IMR-90 (cell line): ENCODE data around the gene KIF20A. TPM values are rescaled to one million over a fixed set of nuclear protein-coding genes. Genes with fewer than 3 reads are reported as not detected.

ENCODE experiments used
- ATAC-seq: fragments of 200-7000 bp; cut with Tn5 transposase; 2 replicates; pipeline ENCODE4 v1.9.1; 2020; ENCODE audit warnings: low read depth, mild to moderate bottlenecking, moderate library complexity
- BruUV-seq: library from RNA; stranded (reverse); fragments of 400-500 nt; replicated peaks from 2 replicates; lab custom pipeline; 2021; lab: Mats Ljungman, UMichigan
- CTCF ChIA-PET: fragments of 300-600 bp; formaldehyde crosslinking; extraction: SDS; loops from one replicate; lab custom pipeline; 2021; ENCODE audit warnings: antibody characterized with exemption; lab: Yijun Ruan, JAX
- POLR2A ChIA-PET: fragments of 300-600 bp; sonication (Branson Sonifier 250); formaldehyde crosslinking; loops from one replicate; lab custom pipeline; 2022; ENCODE audit warnings: antibody characterized with exemption; ENCODE audit not compliant: unreplicated experiment; lab: Charles Lee
- DNase-seq: peaks from one replicate; pipeline ENCODE4 v3.0.0; 2013
- H2AFZ ChIP-seq: replicated peaks from 2 replicates; pipeline ENCODE3; 2013; ENCODE audit warnings: low read length, mild to moderate bottlenecking; ENCODE audit not compliant: poor library complexity
- H2AK5ac ChIP-seq: 2 replicates; pipeline ENCODE4 v1.6.1; 2013; ENCODE audit warnings: low read depth, low read length, inconsistent platforms
- H2AK9ac ChIP-seq: replicated peaks from 2 replicates; pipeline ENCODE3; 2013; ENCODE audit warnings: mild to moderate bottlenecking, low read depth, low read length, moderate library complexity; ENCODE audit not compliant: poor library complexity
- H2BK120ac ChIP-seq: 2 replicates; pipeline ENCODE4 v1.6.1; 2013; ENCODE audit warnings: low read depth, low read length, inconsistent platforms
- H2BK15ac ChIP-seq: 3 replicates; pipeline ENCODE4 v1.6.1; 2013; ENCODE audit warnings: low read depth, low read length, inconsistent platforms
- H2BK20ac ChIP-seq: 2 replicates; pipeline ENCODE4 v1.6.1; 2013; ENCODE audit warnings: low read depth, mild to moderate bottlenecking, inconsistent platforms, low read length, moderate library complexity
- H2BK5ac ChIP-seq: 2 replicates; pipeline ENCODE4 v1.6.1; 2013; ENCODE audit warnings: mild to moderate bottlenecking, low read depth, low read length, inconsistent platforms; ENCODE audit not compliant: poor library complexity, severe bottlenecking
- H3K14ac ChIP-seq: replicated peaks from 2 replicates; pipeline ENCODE4 v1.6.1; 2013; ENCODE audit warnings: low read depth, low read length, inconsistent platforms
- H3K18ac ChIP-seq: 2 replicates; pipeline ENCODE4 v1.6.1; 2013; ENCODE audit warnings: low read depth, low read length, control low read depth
- H3K23ac ChIP-seq: 2 replicates; pipeline ENCODE4 v1.6.1; 2013; ENCODE audit warnings: low read depth, low read length, inconsistent platforms
- H3K27ac ChIP-seq: 2 replicates; pipeline ENCODE4 v1.5.1; 2013; ENCODE audit warnings: mild to moderate bottlenecking, control low read depth, low read length; ENCODE audit not compliant: insufficient read depth
- H3K27me3 ChIP-seq: 2 replicates; pipeline ENCODE4 v1.6.1; 2013; ENCODE audit warnings: low read length; ENCODE audit not compliant: control insufficient read depth, insufficient read depth
- H3K36me3 ChIP-seq: 2 replicates; pipeline ENCODE4 v1.6.1; 2013; ENCODE audit warnings: low read length, mixed read lengths; ENCODE audit not compliant: control insufficient read depth, insufficient read depth
- H3K4ac ChIP-seq: 2 replicates; pipeline ENCODE4 v1.6.1; 2013; ENCODE audit warnings: low read depth, low read length, inconsistent platforms
- H3K4me1 ChIP-seq: 2 replicates; pipeline ENCODE4 v1.6.1; 2013; ENCODE audit warnings: low read length, mixed read lengths; ENCODE audit not compliant: control insufficient read depth, insufficient read depth
- H3K4me2 ChIP-seq: 2 replicates; pipeline ENCODE4 v1.6.1; 2013; ENCODE audit warnings: low read depth, mild to moderate bottlenecking, control low read depth, low read length, moderate library complexity
- H3K4me3 ChIP-seq: 2 replicates; pipeline ENCODE4 v1.5.1; 2013; ENCODE audit warnings: low read depth, mild to moderate bottlenecking, control low read depth, low read length, moderate library complexity; ENCODE audit not compliant: insufficient read depth
- H3K56ac ChIP-seq: 2 replicates; pipeline ENCODE4 v1.6.1; 2013; ENCODE audit warnings: low read length, inconsistent platforms; ENCODE audit not compliant: insufficient read depth; ENCODE audit errors: extremely low read depth
- H3K79me1 ChIP-seq, 2 experiments: 2 replicates each; pipeline ENCODE4 v1.6.1; 2013; ENCODE audit warnings: low read length in 2 of 2, inconsistent platforms in 1 of 2, low read depth in 1 of 2
- H3K9ac ChIP-seq: 2 replicates; pipeline ENCODE4 v1.6.1; 2013; ENCODE audit warnings: low read depth, low read length, control low read depth
- H3K9me1 ChIP-seq: 2 replicates; pipeline ENCODE4 v1.6.1; 2013; ENCODE audit warnings: low read length, inconsistent platforms; ENCODE audit not compliant: insufficient read depth
- H3K9me3 ChIP-seq: 2 replicates; pipeline ENCODE4 v1.6.1; 2013; ENCODE audit warnings: low read length; ENCODE audit not compliant: control insufficient read depth, insufficient read depth
- H4K20me1 ChIP-seq: 2 replicates; pipeline ENCODE4 v1.6.1; 2013; ENCODE audit warnings: low read length, inconsistent platforms; ENCODE audit not compliant: insufficient read depth
- H4K5ac ChIP-seq: 2 replicates; pipeline ENCODE4 v1.6.1; 2013; ENCODE audit warnings: mild to moderate bottlenecking, low read depth, low read length, control low read depth
- H4K8ac ChIP-seq, 2 experiments: 2 replicates each; pipeline ENCODE4 v1.6.1; 2013; ENCODE audit warnings: low read depth in 2 of 2, low read length in 2 of 2, control low read depth in 1 of 2, inconsistent platforms in 1 of 2
- H4K91ac ChIP-seq: 2 replicates; pipeline ENCODE4 v1.6.1; 2013; ENCODE audit warnings: low read depth, low read length, inconsistent platforms; ENCODE audit not compliant: insufficient read depth
- BHLHE40 ChIP-seq: fragments of 150-350 bp; IDR thresholded peaks from 2 replicates; pipeline ENCODE4 v1.6.1; 2016; ENCODE audit warnings: mild to moderate bottlenecking, low read depth, low read length
- CEBPB ChIP-seq: IDR thresholded peaks from 2 replicates; pipeline ENCODE4 v1.6.1; 2012; ENCODE audit warnings: low read depth, low read length, improper control_type of control experiment
- CHD1 ChIP-seq: IDR thresholded peaks from 2 replicates; pipeline ENCODE4 v1.6.1; 2012; ENCODE audit warnings: low read depth, low read length, improper control_type of control experiment
- FOS ChIP-seq: fragments of 150-350 bp; IDR thresholded peaks from 2 replicates; pipeline ENCODE4 v1.6.1; 2016; ENCODE audit warnings: low read depth, low read length
- MAFK ChIP-seq: IDR thresholded peaks from 2 replicates; pipeline ENCODE4 v1.6.1; 2012; ENCODE audit warnings: low read depth, low read length, improper control_type of control experiment
- MAZ ChIP-seq: IDR thresholded peaks from 2 replicates; pipeline ENCODE4 v1.6.1; 2012; ENCODE audit warnings: low read depth, mild to moderate bottlenecking, low read length, improper control_type of control experiment, moderate library complexity, borderline replicate concordance
- MXI1 ChIP-seq: IDR thresholded peaks from 2 replicates; pipeline ENCODE4 v1.6.1; 2012; ENCODE audit warnings: low read depth, mild to moderate bottlenecking, low read length, moderate library complexity, borderline replicate concordance
- NFE2L2 ChIP-seq: fragments of 150-350 bp; IDR thresholded peaks from 2 replicates; pipeline ENCODE4 v1.6.1; 2016; ENCODE audit warnings: low read depth, mild to moderate bottlenecking, low read length
- POLR2A ChIP-seq: IDR thresholded peaks from 2 replicates; pipeline ENCODE4 v1.6.1; 2012; ENCODE audit warnings: mild to moderate bottlenecking, low read depth, low read length
- RAD21 ChIP-seq: IDR thresholded peaks from 2 replicates; pipeline ENCODE4 v1.6.1; 2012; ENCODE audit warnings: low read length, improper control_type of control experiment
- RFX5 ChIP-seq: IDR thresholded peaks from 2 replicates; pipeline ENCODE4 v1.8.0; 2012; ENCODE audit warnings: low read depth, mild to moderate bottlenecking, low read length, moderate library complexity
- SMC3 ChIP-seq: fragments of 150-350 bp; IDR thresholded peaks from 2 replicates; pipeline ENCODE4 v1.6.1; 2016; ENCODE audit warnings: low read depth, mild to moderate bottlenecking, antibody characterized with exemption, low read length, moderate library complexity
- WGBS, 2 experiments: methylation state at CpG; one replicate each; pipeline versions ENCODE4 v1.1.5 to v1.1.7; 2013; ENCODE audit warnings: missing lambda C conversion rate in 2 of 2; ENCODE audit not compliant: insufficient read length in 1 of 2; ENCODE audit errors: extremely low coverage in 2 of 2; 5-methylcytosine and 5-hydroxymethylcytosine counted together
- dilution Hi-C: fragments of 300-500 bp; cut with HindIII; formaldehyde crosslinking; loops from one replicate; pipeline ENCODE4 v1.14.3; 2018; ENCODE audit warnings: low sequenced_read_pairs; ENCODE audit not compliant: unreplicated experiment
- in situ Hi-C: fragments of 300-500 bp; cut with MboI; formaldehyde crosslinking; loops from 3 replicates; pipeline ENCODE4 v1.14.3; 2019; ENCODE audit warnings: low sequenced_read_pairs, inconsistent platforms, mixed read lengths
- intact Hi-C: fragments of 100-400 bp; cut with micrococcal nuclease; formaldehyde crosslinking; loops from 2 replicates; pipeline ENCODE4 v1.10.0; 2022
- polyA plus RNA-seq, 3 experiments: library from polyadenylated mRNA; depleted of rRNA; stranded (reverse); fragments of >200 nt; gene quantifications; 2 replicates each; pipeline ENCODE4 v1.2.3, GENCODE V29; 2012; ENCODE audit warnings: low replicate concordance in 1 of 3
- total RNA-seq: library from RNA; depleted of rRNA; stranded (reverse); fragments of >200 nt; gene quantifications from 2 replicates; pipeline ENCODE4 v1.2.3, GENCODE V29; 2012
- TF ChIP-seq, protein P1 (sequence below): conservative IDR thresholded peaks from 2 replicates; pipeline ENCODE4 v1.5.1; 2012; ENCODE audit warnings: mild to moderate bottlenecking, low read depth, low read length, improper control_type of control experiment
- TF ChIP-seq, protein P2 (sequence below): fragments of 150-350 bp; IDR thresholded peaks from 2 replicates; pipeline ENCODE4 v1.6.1; 2016; ENCODE audit warnings: low read depth, mild to moderate bottlenecking, low read length, moderate library complexity, borderline replicate concordance
- TF ChIP-seq, protein P3 (sequence below): fragments of 150-350 bp; IDR thresholded peaks from 2 replicates; pipeline ENCODE4 v1.6.1; 2017; ENCODE audit warnings: mild to moderate bottlenecking, antibody characterized with exemption, low read length, low read depth

Gene KIF20A
- total and polyA plus RNA-seq, 2 of the 4 experiments (the other 2 are of a cell fraction): 42.0 to 106 TPM

DNA sequence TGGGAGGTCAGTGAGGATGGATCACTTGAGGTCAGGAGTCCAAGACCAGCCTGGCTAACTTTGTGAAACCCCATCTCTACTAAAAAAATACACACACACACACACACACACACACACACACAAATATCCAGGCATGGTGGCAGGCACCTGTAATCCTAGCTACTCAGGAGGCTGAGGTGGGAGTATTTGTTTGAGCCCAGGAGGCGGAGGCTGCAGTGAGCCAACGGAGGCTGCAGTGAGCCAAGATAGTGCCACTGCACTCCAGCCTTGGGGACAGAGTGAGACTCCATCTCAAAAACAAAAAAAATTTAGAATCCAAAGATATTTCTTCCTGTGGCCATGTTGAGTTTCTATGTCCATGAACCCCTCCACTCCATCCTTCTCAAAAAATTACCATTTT lies 55.7 kb downstream of the KIF20A start:
- Histone ChIP-seq H3K9me1 (no peaks in the 10 kb centered on the region), H3K27ac (no peak overlapping the region), H3K18ac (no peak overlapping the region), H2BK15ac (no peak overlapping the region), H2AK5ac (no peak overlapping the region), H2BK120ac (no peak overlapping the region), H4K5ac (no peak overlapping the region), H3K23ac (no peak overlapping the region), H4K20me1 (no peaks in the 10 kb centered on the region), H3K4me3 (no peak overlapping the region), H2BK5ac (no peak overlapping the region), H3K4me2 (no peak overlapping the region), H3K36me3 (no peaks in the 10 kb centered on the region), H2AFZ (no peak overlapping the region), H3K9me3 (no peaks in the 10 kb centered on the region), H2BK20ac (no peak overlapping the region), H2AK9ac (no peak overlapping the region), H3K4ac (no peak overlapping the region), H3K27me3 (peaks cover 4% of the 10 kb centered on the region; the same call in 1 of the 2 replicates), H3K9ac (no peak overlapping the region), H4K8ac (no peak overlapping the region), H3K79me1 (no peaks in the 10 kb centered on the region), H3K14ac (no peak overlapping the region), H3K4me1 (no peaks in the 10 kb centered on the region), H3K56ac (no peak overlapping the region), H4K91ac (no peak overlapping the region)
- no CpG with 5 or more reads among the region's 2 CpGs for WGBS, 2 experiments
- POLR2A ChIA-PET: no interaction called here
- BruUV-seq: no TSS peak
- intact Hi-C loops: no loop called here
- TF ChIP-seq NFE2L2 (no peak), MAFK (no peak), CHD1 (no peak), RAD21 (no peak), POLR2A (no peak), SMC3 (no peak), FOS (no peak), RFX5 (no peak), MXI1 (no peak), CEBPB (no peak), BHLHE40 (no peak), MAZ (no peak)
- TF ChIP-seq, protein P1, sequence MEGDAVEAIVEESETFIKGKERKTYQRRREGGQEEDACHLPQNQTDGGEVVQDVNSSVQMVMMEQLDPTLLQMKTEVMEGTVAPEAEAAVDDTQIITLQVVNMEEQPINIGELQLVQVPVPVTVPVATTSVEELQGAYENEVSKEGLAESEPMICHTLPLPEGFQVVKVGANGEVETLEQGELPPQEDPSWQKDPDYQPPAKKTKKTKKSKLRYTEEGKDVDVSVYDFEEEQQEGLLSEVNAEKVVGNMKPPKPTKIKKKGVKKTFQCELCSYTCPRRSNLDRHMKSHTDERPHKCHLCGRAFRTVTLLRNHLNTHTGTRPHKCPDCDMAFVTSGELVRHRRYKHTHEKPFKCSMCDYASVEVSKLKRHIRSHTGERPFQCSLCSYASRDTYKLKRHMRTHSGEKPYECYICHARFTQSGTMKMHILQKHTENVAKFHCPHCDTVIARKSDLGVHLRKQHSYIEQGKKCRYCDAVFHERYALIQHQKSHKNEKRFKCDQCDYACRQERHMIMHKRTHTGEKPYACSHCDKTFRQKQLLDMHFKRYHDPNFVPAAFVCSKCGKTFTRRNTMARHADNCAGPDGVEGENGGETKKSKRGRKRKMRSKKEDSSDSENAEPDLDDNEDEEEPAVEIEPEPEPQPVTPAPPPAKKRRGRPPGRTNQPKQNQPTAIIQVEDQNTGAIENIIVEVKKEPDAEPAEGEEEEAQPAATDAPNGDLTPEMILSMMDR: no peak
- TF ChIP-seq, protein P2, sequence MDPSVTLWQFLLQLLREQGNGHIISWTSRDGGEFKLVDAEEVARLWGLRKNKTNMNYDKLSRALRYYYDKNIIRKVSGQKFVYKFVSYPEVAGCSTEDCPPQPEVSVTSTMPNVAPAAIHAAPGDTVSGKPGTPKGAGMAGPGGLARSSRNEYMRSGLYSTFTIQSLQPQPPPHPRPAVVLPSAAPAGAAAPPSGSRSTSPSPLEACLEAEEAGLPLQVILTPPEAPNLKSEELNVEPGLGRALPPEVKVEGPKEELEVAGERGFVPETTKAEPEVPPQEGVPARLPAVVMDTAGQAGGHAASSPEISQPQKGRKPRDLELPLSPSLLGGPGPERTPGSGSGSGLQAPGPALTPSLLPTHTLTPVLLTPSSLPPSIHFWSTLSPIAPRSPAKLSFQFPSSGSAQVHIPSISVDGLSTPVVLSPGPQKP: no peak
- TF ChIP-seq, protein P3, sequence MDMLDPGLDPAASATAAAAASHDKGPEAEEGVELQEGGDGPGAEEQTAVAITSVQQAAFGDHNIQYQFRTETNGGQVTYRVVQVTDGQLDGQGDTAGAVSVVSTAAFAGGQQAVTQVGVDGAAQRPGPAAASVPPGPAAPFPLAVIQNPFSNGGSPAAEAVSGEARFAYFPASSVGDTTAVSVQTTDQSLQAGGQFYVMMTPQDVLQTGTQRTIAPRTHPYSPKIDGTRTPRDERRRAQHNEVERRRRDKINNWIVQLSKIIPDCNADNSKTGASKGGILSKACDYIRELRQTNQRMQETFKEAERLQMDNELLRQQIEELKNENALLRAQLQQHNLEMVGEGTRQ: no peak
- in situ Hi-C loops: no loop called here
- CTCF ChIA-PET: interaction anchor here (1.1 kb wide), 1 partner anchor 11 kb away, joined by 4 read pairs; no protein-coding TSS in a partner anchor
- ATAC-seq (no peak), DNase-seq (no peak)
- dilution Hi-C loops: no loop called here
